ENCODE data around the gene ASB7. TPM values are rescaled to one million over a fixed set of nuclear protein-coding genes. Genes with fewer than 3 reads are reported as not detected.

Gene ASB7
- total and polyA plus RNA-seq, 4 donors: 3.3 to 18.3 (median 10.9) TPM

DNA sequence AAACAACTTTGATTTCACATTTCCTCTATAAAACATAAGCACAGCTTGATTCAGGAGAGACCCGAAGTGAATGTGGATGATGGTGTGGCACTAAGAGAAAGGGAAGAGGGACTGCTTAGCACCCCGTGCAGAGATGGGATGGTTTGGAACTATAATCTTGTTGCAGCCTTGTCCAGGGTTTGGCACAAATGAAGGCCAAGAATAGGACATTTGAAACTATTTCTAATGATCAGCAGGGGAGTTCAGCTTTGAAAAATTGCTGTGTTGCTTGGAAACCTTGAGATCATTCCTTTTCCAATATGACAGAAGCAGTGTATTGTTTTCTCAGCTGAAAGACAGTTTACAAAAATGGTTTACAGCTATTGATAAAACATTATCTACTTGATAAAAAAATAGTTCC lies 49.7 kb downstream of the ASB7 start:
- H3K9me3 ChIP-seq (ENCODE audit: control insufficient read depth in 4 of 4, insufficient read depth in 3 of 4, low read length in 3 of 4): no peaks in the 10 kb centered on the region
- peaks cover 0 to 26% (median 7%) of the 10 kb centered on the region in 5 donors for H3K4me1 ChIP-seq (ENCODE audit: control insufficient read depth in 5 of 5, insufficient read depth in 5 of 5, low read length in 5 of 5)
- no peak for ATAC-seq (ENCODE audit: insufficient read depth, low FRiP score)
- TF ChIP-seq, protein P1, sequence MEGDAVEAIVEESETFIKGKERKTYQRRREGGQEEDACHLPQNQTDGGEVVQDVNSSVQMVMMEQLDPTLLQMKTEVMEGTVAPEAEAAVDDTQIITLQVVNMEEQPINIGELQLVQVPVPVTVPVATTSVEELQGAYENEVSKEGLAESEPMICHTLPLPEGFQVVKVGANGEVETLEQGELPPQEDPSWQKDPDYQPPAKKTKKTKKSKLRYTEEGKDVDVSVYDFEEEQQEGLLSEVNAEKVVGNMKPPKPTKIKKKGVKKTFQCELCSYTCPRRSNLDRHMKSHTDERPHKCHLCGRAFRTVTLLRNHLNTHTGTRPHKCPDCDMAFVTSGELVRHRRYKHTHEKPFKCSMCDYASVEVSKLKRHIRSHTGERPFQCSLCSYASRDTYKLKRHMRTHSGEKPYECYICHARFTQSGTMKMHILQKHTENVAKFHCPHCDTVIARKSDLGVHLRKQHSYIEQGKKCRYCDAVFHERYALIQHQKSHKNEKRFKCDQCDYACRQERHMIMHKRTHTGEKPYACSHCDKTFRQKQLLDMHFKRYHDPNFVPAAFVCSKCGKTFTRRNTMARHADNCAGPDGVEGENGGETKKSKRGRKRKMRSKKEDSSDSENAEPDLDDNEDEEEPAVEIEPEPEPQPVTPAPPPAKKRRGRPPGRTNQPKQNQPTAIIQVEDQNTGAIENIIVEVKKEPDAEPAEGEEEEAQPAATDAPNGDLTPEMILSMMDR (IDR thresholded peaks at IDR 0.05; ENCODE audit: control extremely low read depth, extremely low read depth): no peak
- 93 to 95% methylated on average over 2 of the region's 2 CpGs for WGBS, 2 donors
- H3K9ac ChIP-seq (ENCODE audit: insufficient read depth in 1 of 2, low read length in 2 of 2): no peak overlapping the region
- DNase-seq: no peak
- no peaks in the 10 kb centered on the region for H3K27me3 ChIP-seq (ENCODE audit: control insufficient read depth in 3 of 3, insufficient read depth in 3 of 3, low read length in 2 of 3)
- H3K36me3 ChIP-seq (ENCODE audit: control insufficient read depth in 4 of 4, insufficient read depth in 4 of 4, low read length in 4 of 4): peaks cover 0 to 4% (median 1%) of the 10 kb centered on the region in 4 donors
- no peak overlapping the region for H3K27ac ChIP-seq (ENCODE audit: low read depth in 1 of 2, low read length in 1 of 2)
- H3K4me3 ChIP-seq: no peak overlapping the region

DNA sequence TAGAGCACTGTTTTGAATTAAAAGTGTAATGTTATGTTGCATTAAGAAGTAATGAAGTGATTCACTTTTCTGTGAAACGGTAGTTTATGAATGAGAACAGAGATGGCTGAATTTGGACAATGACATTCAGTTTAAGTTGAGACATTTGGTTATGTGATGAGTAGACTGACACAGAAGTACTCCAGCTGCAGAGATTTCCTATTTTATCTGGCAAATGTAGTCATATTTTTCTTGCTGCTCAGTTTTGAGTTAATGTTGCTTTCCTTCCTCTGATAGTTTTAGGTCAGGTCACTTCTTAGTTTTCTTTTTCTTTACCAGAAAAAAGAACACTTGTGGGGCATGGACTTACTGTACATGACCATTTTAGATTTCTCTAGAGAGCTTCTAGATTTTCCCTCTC lies 51.2 kb downstream of the ASB7 start:
- 65 to 71% methylated on average over 1 of the region's 1 CpG for WGBS, 2 donors
- Histone ChIP-seq H3K27me3 (ENCODE audit: control insufficient read depth in 3 of 3, insufficient read depth in 3 of 3, low read length in 2 of 3) (no peaks in the 10 kb centered on the region), H3K27ac (ENCODE audit: low read depth in 1 of 2, low read length in 1 of 2) (no peak overlapping the region), H3K36me3 (ENCODE audit: control insufficient read depth in 4 of 4, insufficient read depth in 4 of 4, low read length in 4 of 4) (peaks cover 0 to 2% (median under 1%) of the 10 kb centered on the region in 4 donors), H3K4me1 (ENCODE audit: control insufficient read depth in 5 of 5, insufficient read depth in 5 of 5, low read length in 5 of 5) (peaks cover 0 to 26% (median 7%) of the 10 kb centered on the region in 5 donors), H3K4me3 (no peak overlapping the region), H3K9ac (ENCODE audit: insufficient read depth in 1 of 2, low read length in 2 of 2) (no peak overlapping the region), H3K9me3 (ENCODE audit: control insufficient read depth in 4 of 4, insufficient read depth in 3 of 4, low read length in 3 of 4) (no peaks in the 10 kb centered on the region)
- DNase-seq (peak in 2 of 3 donors; percentile 82 to 92), ATAC-seq (ENCODE audit: insufficient read depth, low FRiP score) (no peak)
- TF ChIP-seq, protein P1 (IDR thresholded peaks at IDR 0.05; ENCODE audit: control extremely low read depth, extremely low read depth): no peak

DNA sequence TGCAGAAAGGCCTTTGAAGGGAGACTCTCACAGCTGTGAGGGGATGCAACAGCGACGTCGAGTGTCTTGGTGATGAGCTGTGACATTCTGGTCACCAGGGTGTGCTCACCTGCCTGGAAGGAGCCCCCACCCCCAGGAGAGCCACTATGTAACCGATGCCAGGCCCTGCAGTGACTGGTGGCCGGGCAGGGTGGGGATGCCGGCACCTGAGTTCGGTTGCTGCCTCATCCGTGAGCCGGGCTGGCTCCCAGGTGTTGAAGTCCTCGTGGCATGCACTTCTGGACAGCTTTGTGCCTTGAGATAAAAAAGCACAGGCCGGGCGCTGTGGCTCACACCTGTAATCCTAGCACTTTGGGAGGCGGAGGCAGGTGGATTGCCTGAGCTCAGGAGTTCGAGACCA lies 56.5 kb downstream of the ASB7 start:
- Histone ChIP-seq H3K4me3 (no peak overlapping the region), H3K9me3 (ENCODE audit: control insufficient read depth in 4 of 4, insufficient read depth in 3 of 4, low read length in 3 of 4) (no peaks in the 10 kb centered on the region), H3K4me1 (ENCODE audit: control insufficient read depth in 5 of 5, insufficient read depth in 5 of 5, low read length in 5 of 5) (peaks cover 0 to 19% (median 5%) of the 10 kb centered on the region in 5 donors), H3K27me3 (ENCODE audit: control insufficient read depth in 3 of 3, insufficient read depth in 3 of 3, low read length in 2 of 3) (no peaks in the 10 kb centered on the region), H3K9ac (ENCODE audit: insufficient read depth in 1 of 2, low read length in 2 of 2) (no peak overlapping the region), H3K27ac (ENCODE audit: low read depth in 1 of 2, low read length in 1 of 2) (no peak overlapping the region), H3K36me3 (ENCODE audit: control insufficient read depth in 4 of 4, insufficient read depth in 4 of 4, low read length in 4 of 4) (no peaks in the 10 kb centered on the region)
- no peak for ATAC-seq (ENCODE audit: insufficient read depth, low FRiP score)
- DNase-seq: no peak
- WGBS, 2 donors: 83 to 88% methylated on average over 14 of the region's 14 CpGs
- TF ChIP-seq, protein P1 (IDR thresholded peaks at IDR 0.05; ENCODE audit: control extremely low read depth, extremely low read depth): no peak

DNA sequence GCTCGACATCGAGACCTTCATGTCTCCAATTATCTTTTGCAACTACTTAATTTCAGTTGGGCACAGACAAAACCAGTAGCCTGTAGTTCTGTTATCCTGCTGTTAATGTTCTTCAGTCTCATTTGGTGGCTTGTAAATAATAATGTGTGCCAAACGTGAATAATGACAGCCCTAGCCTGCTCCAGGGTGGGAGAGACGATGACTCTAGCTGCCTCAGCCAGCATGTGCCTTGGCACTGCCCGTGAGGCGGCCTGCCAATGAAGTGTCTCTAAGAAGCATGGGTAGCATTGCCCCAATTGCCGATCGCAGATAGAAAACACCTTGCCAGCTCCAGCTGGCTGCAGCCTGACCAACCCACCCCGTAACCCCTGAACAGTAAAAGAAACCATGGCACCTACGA lies 58.8 kb downstream of the ASB7 start:
- no peaks in the 10 kb centered on the region for H3K27me3 ChIP-seq (ENCODE audit: control insufficient read depth in 3 of 3, insufficient read depth in 3 of 3, low read length in 2 of 3)
- DNase-seq: no peak
- H3K4me3 ChIP-seq: no peak overlapping the region
- ATAC-seq (ENCODE audit: insufficient read depth, low FRiP score): no peak
- peaks cover 0 to 14% (median 0%) of the 10 kb centered on the region in 5 donors for H3K4me1 ChIP-seq (ENCODE audit: control insufficient read depth in 5 of 5, insufficient read depth in 5 of 5, low read length in 5 of 5)
- H3K36me3 ChIP-seq (ENCODE audit: control insufficient read depth in 4 of 4, insufficient read depth in 4 of 4, low read length in 4 of 4): no peaks in the 10 kb centered on the region
- no peak overlapping the region for H3K27ac ChIP-seq (ENCODE audit: low read depth in 1 of 2, low read length in 1 of 2)
- no peak overlapping the region for H3K9ac ChIP-seq (ENCODE audit: insufficient read depth in 1 of 2, low read length in 2 of 2)
- 88 to 92% methylated on average over 10 of the region's 10 CpGs for WGBS, 2 donors
- TF ChIP-seq, protein P1 (IDR thresholded peaks at IDR 0.05; ENCODE audit: control extremely low read depth, extremely low read depth): no peak
- no peaks in the 10 kb centered on the region for H3K9me3 ChIP-seq (ENCODE audit: control insufficient read depth in 4 of 4, insufficient read depth in 3 of 4, low read length in 3 of 4)
